GM18519 (cell line): ENCODE data around the gene RNU1-4.
"Not testable (repeated sequence)": the region's sequence is repeated elsewhere in the genome, so short reads cannot be mapped to it uniquely, and the experiment has no call there.

Source experiments
- ATAC-seq: cut with Tn5 transposase; IDR thresholded peaks from one replicate; pipeline ENCODE4 v1.9.1; 2021; ENCODE audit warnings: mild to moderate bottlenecking, moderate library complexity; ENCODE audit not compliant: unreplicated experiment, low FRiP score

Gene RNU1-4

GRCh38 chr1:16787711-16788110 lies 47.4 kb downstream of the RNU1-4 start:
- not testable (repeated sequence) for ATAC-seq
